Left ventricle myocardium inferior (tissue), 1 donor: ENCODE measurements around the gene PTGS1. TPM values are rescaled to one million over a fixed set of nuclear protein-coding genes. Genes with fewer than 3 reads are reported as not detected.

ENCODE experiments used
- DNase-seq: peaks from one replicate; pipeline ENCODE4 v3.0.0-alpha.2; 2020
- H3K27ac ChIP-seq: fragments of 200-600 bp; replicated peaks from 2 replicates; pipeline ENCODE4 v1.8.0; 2021
- H3K27me3 ChIP-seq: fragments of 200-600 bp; 2 replicates; pipeline ENCODE4 v1.8.0; 2021; ENCODE audit warnings: low read depth
- H3K36me3 ChIP-seq: fragments of 200-600 bp; 2 replicates; pipeline ENCODE4 v1.8.0; 2021
- H3K4me1 ChIP-seq: fragments of 200-600 bp; 2 replicates; pipeline ENCODE4 v1.8.0; 2021
- H3K4me3 ChIP-seq: fragments of 200-600 bp; 2 replicates; pipeline ENCODE4 v1.8.0; 2021; ENCODE audit warnings: mild to moderate bottlenecking, moderate library complexity
- H3K9me3 ChIP-seq: fragments of 200-600 bp; replicated peaks from 2 replicates; pipeline ENCODE4 v1.8.0; 2021
- intact Hi-C: fragments of 100-400 bp; cut with micrococcal nuclease; formaldehyde crosslinking; loops from one replicate; pipeline ENCODE4 v1.11.0; 2022
- total RNA-seq: library from RNA; stranded (reverse); fragmentation: NEBNext Ultra II Directional; extraction: Animal tissue kit (Norgen Biotek cat#: 25700); gene quantifications from one replicate; pipeline ENCODE4 v1.2.1, GENCODE V29; 2021
- TF ChIP-seq, protein P1 (sequence below): fragments of 200-600 bp; IDR thresholded peaks from 2 replicates; pipeline ENCODE4 v1.8.0; 2021; ENCODE audit warnings: antibody characterized with exemption, mild to moderate bottlenecking, borderline replicate concordance
- donor health status: DM: no; HTN: yes; CAD: no; lungs with severe emphysema.

The PTGS1 gene
- total RNA-seq, 1 donor from 2014 or later: 6.7 TPM

DNA sequence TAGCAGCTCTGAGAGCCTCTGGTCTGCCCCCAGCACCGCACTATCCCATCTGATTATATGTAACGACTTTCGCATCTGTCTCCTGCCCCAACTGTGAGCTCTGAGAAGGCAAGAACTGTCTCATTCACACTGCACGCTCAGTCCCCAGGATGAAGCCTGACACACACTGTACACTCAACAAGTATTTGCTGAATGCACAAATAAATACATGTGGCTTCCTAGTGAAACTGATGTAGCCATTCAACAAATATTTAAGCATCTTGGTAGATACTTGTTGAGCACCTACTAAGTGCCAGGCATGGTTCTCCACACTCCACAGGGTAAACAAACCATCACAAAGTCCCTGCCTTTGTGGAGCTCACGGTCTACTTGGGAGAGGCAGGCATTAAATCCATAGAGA is 34.6 kb upstream of the PTGS1 start:
- Histone ChIP-seq H3K36me3 (no peaks in the 10 kb centered on the region), H3K9me3 (no peaks in the 10 kb centered on the region), H3K27ac (no peak overlapping the region), H3K27me3 (no peaks in the 10 kb centered on the region), H3K4me3 (no peak overlapping the region), H3K4me1 (peaks cover 33% of the 10 kb centered on the region)
- DNase-seq: no peak
- TF ChIP-seq, protein P1, sequence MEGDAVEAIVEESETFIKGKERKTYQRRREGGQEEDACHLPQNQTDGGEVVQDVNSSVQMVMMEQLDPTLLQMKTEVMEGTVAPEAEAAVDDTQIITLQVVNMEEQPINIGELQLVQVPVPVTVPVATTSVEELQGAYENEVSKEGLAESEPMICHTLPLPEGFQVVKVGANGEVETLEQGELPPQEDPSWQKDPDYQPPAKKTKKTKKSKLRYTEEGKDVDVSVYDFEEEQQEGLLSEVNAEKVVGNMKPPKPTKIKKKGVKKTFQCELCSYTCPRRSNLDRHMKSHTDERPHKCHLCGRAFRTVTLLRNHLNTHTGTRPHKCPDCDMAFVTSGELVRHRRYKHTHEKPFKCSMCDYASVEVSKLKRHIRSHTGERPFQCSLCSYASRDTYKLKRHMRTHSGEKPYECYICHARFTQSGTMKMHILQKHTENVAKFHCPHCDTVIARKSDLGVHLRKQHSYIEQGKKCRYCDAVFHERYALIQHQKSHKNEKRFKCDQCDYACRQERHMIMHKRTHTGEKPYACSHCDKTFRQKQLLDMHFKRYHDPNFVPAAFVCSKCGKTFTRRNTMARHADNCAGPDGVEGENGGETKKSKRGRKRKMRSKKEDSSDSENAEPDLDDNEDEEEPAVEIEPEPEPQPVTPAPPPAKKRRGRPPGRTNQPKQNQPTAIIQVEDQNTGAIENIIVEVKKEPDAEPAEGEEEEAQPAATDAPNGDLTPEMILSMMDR: no peak
- intact Hi-C loops: no loop called here

- Histone ChIP-seq H3K36me3 (no peaks in the 10 kb centered on the region), H3K9me3 (no peaks in the 10 kb centered on the region), H3K4me3 (no peak overlapping the region), H3K4me1 (peaks cover 28% of the 10 kb centered on the region), H3K27me3 (no peaks in the 10 kb centered on the region), H3K27ac (no peak overlapping the region)
- no peak for DNase-seq
- TF ChIP-seq, protein P1: no peak
- intact Hi-C loops: no loop called here
Measured at GRCh38 chr9:122336866-122337555, 33.8 kb upstream of the PTGS1 start.

DNA sequence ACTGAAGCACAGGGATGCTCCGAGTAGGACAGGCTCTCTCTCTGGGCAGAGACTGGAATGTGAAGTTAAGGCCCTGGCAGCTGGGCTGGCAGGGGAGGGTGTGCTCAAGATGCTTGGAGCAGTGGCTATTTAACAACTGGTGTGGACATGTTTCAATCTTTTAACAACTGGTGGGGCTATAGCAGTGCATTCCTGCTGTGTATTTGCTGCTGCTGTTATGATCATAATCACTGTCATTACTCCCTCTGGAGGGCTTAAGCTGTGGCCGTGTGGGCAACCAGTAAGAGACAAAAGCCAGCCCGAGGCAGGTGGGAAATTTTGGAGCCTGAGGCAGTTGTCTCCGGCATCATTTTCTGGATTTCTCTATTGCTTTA is 33.3 kb upstream of the PTGS1 start:
- intact Hi-C loops: no loop called here
- Histone ChIP-seq H3K27ac (no peak overlapping the region), H3K4me1 (peaks cover 23% of the 10 kb centered on the region), H3K9me3 (no peaks in the 10 kb centered on the region), H3K36me3 (no peaks in the 10 kb centered on the region), H3K27me3 (no peaks in the 10 kb centered on the region), H3K4me3 (no peak overlapping the region)
- TF ChIP-seq, protein P1: no peak
- DNase-seq: no peak

DNA sequence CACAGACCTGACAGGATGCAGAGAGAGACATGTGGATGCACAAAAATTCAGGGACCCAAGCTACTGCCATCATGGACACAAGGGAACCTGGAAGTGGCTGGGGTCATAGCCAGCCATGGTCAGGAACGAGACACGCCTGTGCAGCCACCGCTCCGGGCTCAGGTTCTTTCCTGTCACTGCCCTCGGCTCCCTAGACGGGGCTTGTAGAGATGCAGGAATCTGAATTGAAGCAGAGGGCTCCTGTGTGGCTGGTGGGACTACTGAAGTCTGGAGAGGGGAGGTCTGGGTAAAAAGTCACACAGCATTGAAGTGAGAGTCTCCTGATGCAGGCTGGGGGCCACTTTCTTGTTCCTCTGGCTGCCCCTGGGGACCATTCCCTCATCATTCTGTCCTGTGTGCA is 32.3 kb upstream of the PTGS1 start:
- Histone ChIP-seq H3K4me1 (peaks cover 21% of the 10 kb centered on the region), H3K36me3 (no peaks in the 10 kb centered on the region), H3K4me3 (no peak overlapping the region), H3K9me3 (no peaks in the 10 kb centered on the region), H3K27ac (no peak overlapping the region), H3K27me3 (no peaks in the 10 kb centered on the region)
- TF ChIP-seq, protein P1: no peak
- intact Hi-C loops: no loop called here
- DNase-seq: no peak

DNA sequence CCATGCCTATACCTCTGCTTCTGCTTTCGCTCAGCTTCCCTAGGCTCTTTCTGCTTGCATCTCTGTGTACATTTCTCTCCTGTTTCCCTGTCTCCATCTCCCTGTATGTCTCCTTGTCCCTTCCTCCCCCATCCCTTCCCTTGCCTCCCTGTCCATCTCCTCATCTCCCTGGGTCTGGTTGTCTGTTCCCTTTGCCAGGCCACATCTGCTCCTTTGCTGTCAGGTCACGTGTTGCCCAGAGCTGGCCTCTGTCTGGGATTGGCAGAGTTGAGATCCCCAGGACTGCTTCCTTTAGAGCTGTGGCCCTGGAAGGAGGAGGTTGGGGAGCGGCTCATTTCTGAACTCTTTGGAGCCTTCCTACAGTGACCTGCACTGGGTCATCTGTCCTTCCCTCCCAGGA is 31.8 kb upstream of the PTGS1 start:
- no peaks in the 10 kb centered on the region for H3K36me3 ChIP-seq
- no peak overlapping the region for H3K27ac ChIP-seq
- no peak overlapping the region for H3K4me3 ChIP-seq
- intact Hi-C loops: no loop called here
- DNase-seq: no peak
- H3K9me3 ChIP-seq: no peaks in the 10 kb centered on the region
- H3K4me1 ChIP-seq: peaks cover 21% of the 10 kb centered on the region
- TF ChIP-seq, protein P1: no peak
- H3K27me3 ChIP-seq: no peaks in the 10 kb centered on the region
